ENCODE measurements around the gene RPA1.

GRCh38 chr17:1847191-1847590 is 17.4 kb downstream of the RPA1 start:
- TF ChIP-seq CTCF (conservative IDR thresholded peaks at IDR 0.05) (no peak), EZH2 (IDR thresholded peaks at IDR 0.05; ENCODE audit: low read depth) (no peak)

Data from PC-9 (cell line).